ENCODE measurements around the gene SLC39A9. TPM values are rescaled to one million over a fixed set of nuclear protein-coding genes. Genes with fewer than 3 reads are reported as not detected.
A peak's percentile ranks its signal among the peaks of the same experiment; 100 is the strongest.
"Not testable (repeated sequence)": the region's sequence is repeated elsewhere in the genome, so short reads cannot be mapped to it uniquely, and the experiment has no call there.

Gene SLC39A9
- total RNA-seq, 1 donor from 2014 or later = 117 TPM

- DNase-seq (ENCODE audit: low read depth in 2 of 2) = no peak
These were observed 30.1 kb upstream of the SLC39A9 start for GRCh38 chr14:69368381-69368780.

- DNase-seq (ENCODE audit: low read depth in 2 of 2) = no peak
These were observed 28.4 kb upstream of the SLC39A9 start for GRCh38 chr14:69370061-69370460.

GRCh38 chr14:69372146-69372545, 26.3 kb upstream of the SLC39A9 start:
- DNase-seq (ENCODE audit: low read depth in 2 of 2) = no peak

- DNase-seq (ENCODE audit: low read depth in 2 of 2) = no peak
These were observed 25.4 kb upstream of the SLC39A9 start for GRCh38 chr14:69373104-69373503.

GRCh38 chr14:69374235-69374634, 24.3 kb upstream of the SLC39A9 start:
- no peak for DNase-seq (ENCODE audit: low read depth in 2 of 2)

GRCh38 chr14:69375182-69375581, 23.3 kb upstream of the SLC39A9 start:
- no peak for DNase-seq (ENCODE audit: low read depth in 2 of 2)

- no peak for DNase-seq (ENCODE audit: low read depth in 2 of 2)
These were observed 22.8 kb upstream of the SLC39A9 start for GRCh38 chr14:69375722-69376121.

GRCh38 chr14:69376439-69376838, 22.1 kb upstream of the SLC39A9 start:
- DNase-seq (ENCODE audit: low read depth in 2 of 2) = peak in 1 of 2 donors; percentile 56

GRCh38 chr14:69378274-69378673, 20.2 kb upstream of the SLC39A9 start:
- DNase-seq (ENCODE audit: low read depth in 2 of 2) = no peak

- no peak for DNase-seq (ENCODE audit: low read depth in 2 of 2)
These were observed 11.2 kb upstream of the SLC39A9 start for GRCh38 chr14:69387311-69387710.

GRCh38 chr14:69391400-69391799, 7.1 kb upstream of the SLC39A9 start:
- DNase-seq (ENCODE audit: low read depth in 2 of 2) = not testable (repeated sequence)

- DNase-seq (ENCODE audit: low read depth in 2 of 2) = no peak
These were observed 6.0 kb upstream of the SLC39A9 start for GRCh38 chr14:69392481-69392880.

GRCh38 chr14:69395929-69396328, 2.6 kb upstream of the SLC39A9 start:
- no peak for DNase-seq (ENCODE audit: low read depth in 2 of 2)

GRCh38 chr14:69398818-69399210, 322 bp downstream of the SLC39A9 start:
- no peak for DNase-seq (ENCODE audit: low read depth in 2 of 2)

- no peak for DNase-seq (ENCODE audit: low read depth in 2 of 2)
These were observed 1.3 kb downstream of the SLC39A9 start for GRCh38 chr14:69399750-69400149.

- no peak for DNase-seq (ENCODE audit: low read depth in 2 of 2)
These were observed 1.7 kb downstream of the SLC39A9 start for GRCh38 chr14:69400154-69400553.

GRCh38 chr14:69401841-69402240, 3.3 kb downstream of the SLC39A9 start:
- DNase-seq (ENCODE audit: low read depth in 2 of 2) = no peak

- DNase-seq (ENCODE audit: low read depth in 2 of 2) = no peak
These were observed 6.0 kb downstream of the SLC39A9 start for GRCh38 chr14:69404478-69404877.

GRCh38 chr14:69404883-69405282, 6.4 kb downstream of the SLC39A9 start:
- DNase-seq (ENCODE audit: low read depth in 2 of 2) = no peak

GRCh38 chr14:69405762-69406161, 7.3 kb downstream of the SLC39A9 start:
- DNase-seq (ENCODE audit: low read depth in 2 of 2) = no peak

GRCh38 chr14:69408331-69408960, 10.0 kb downstream of the SLC39A9 start:
- no peak for DNase-seq (ENCODE audit: low read depth in 2 of 2)

- DNase-seq (ENCODE audit: low read depth in 2 of 2) = no peak
These were observed 15.0 kb downstream of the SLC39A9 start for GRCh38 chr14:69413483-69413882.

GRCh38 chr14:69416087-69416486, 17.6 kb downstream of the SLC39A9 start:
- not testable (repeated sequence) for DNase-seq (ENCODE audit: low read depth in 2 of 2)

GRCh38 chr14:69423279-69423678, 24.8 kb downstream of the SLC39A9 start:
- DNase-seq (ENCODE audit: low read depth in 2 of 2) = no peak

Data from lung microvascular endothelial cell (primary cell).